Neural progenitor cell (in vitro differentiated cells): Measurements from ENCODE around the gene PKHD1. TPM values are rescaled to one million over a fixed set of nuclear protein-coding genes. Genes with fewer than 3 reads are reported as not detected.

ENCODE experiments used
- DNase-seq: peaks from one replicate; pipeline ENCODE4 v3.0.0-alpha.2; 2016; ENCODE audit warnings: low spot score
- H2AFZ ChIP-seq: fragments of 200-600 bp; sonication (generic); replicated peaks from 2 replicates; pipeline ENCODE4 v1.6.1; 2016; ENCODE audit warnings: antibody characterized with exemption
- H3F3A ChIP-seq: fragments of 200-600 bp; sonication (generic); 2 replicates; pipeline ENCODE4 v1.6.1; 2016; ENCODE audit warnings: antibody characterized with exemption, low read depth
- H3K27ac ChIP-seq: fragments of 200-600 bp; sonication (generic); 2 replicates; pipeline ENCODE4 v1.5.1; 2016; ENCODE audit warnings: mild to moderate bottlenecking
- H3K27me3 ChIP-seq: fragments of 200-600 bp; sonication (generic); 2 replicates; pipeline ENCODE4 v1.6.1; 2016; ENCODE audit warnings: mild to moderate bottlenecking, moderate library complexity
- H3K36me3 ChIP-seq: fragments of 200-600 bp; sonication (generic); 2 replicates; pipeline ENCODE4 v1.5.1; 2016
- H3K4me1 ChIP-seq: fragments of 200-600 bp; sonication (generic); 2 replicates; pipeline ENCODE4 v1.6.1; 2016; ENCODE audit warnings: mixed run types
- H3K4me2 ChIP-seq: fragments of 200-600 bp; sonication (generic); 2 replicates; pipeline ENCODE4 v1.6.1; 2016
- H3K4me3 ChIP-seq: fragments of 200-600 bp; sonication (generic); 2 replicates; pipeline ENCODE4 v1.5.1; 2016
- H3K79me2 ChIP-seq: fragments of 200-600 bp; sonication (generic); 2 replicates; pipeline ENCODE4 v1.6.1; 2016; ENCODE audit warnings: low read depth
- H3K9ac ChIP-seq: fragments of 200-600 bp; sonication (generic); 2 replicates; pipeline ENCODE4 v1.6.1; 2016
- H3K9me3 ChIP-seq: fragments of 200-600 bp; sonication (generic); 2 replicates; pipeline ENCODE4 v1.5.1; 2016; ENCODE audit warnings: low read depth
- H4K20me1 ChIP-seq: fragments of 200-600 bp; sonication (generic); 2 replicates; pipeline ENCODE4 v1.6.1; 2016; ENCODE audit warnings: low read depth
- H3K27ac Mint-ChIP-seq: 3 replicates; pipeline ENCODE4 v1.8.0; 2021; ENCODE audit warnings: mixed read lengths
- H3K27me3 Mint-ChIP-seq: 2 replicates; pipeline ENCODE4 v1.8.0; 2022; ENCODE audit warnings: low read depth, mild to moderate bottlenecking, inconsistent platforms, moderate library complexity, mixed read lengths; ENCODE audit not compliant: insufficient read depth
- H3K36me3 Mint-ChIP-seq: 3 replicates; pipeline ENCODE4 v1.8.0; 2021; ENCODE audit warnings: mixed read lengths
- H3K4me1 Mint-ChIP-seq: 3 replicates; pipeline ENCODE4 v1.8.0; 2021; ENCODE audit warnings: mixed read lengths
- H3K4me3 Mint-ChIP-seq: 3 replicates; pipeline ENCODE4 v1.8.0; 2021; ENCODE audit warnings: mild to moderate bottlenecking, moderate library complexity, mixed read lengths
- H3K9me3 Mint-ChIP-seq: 3 replicates; pipeline ENCODE4 v1.8.0; 2020; ENCODE audit warnings: mixed read lengths
- EZH2 ChIP-seq: fragments of 200-600 bp; sonication (generic); IDR thresholded peaks from 2 replicates; pipeline ENCODE4 v1.6.1; 2017; ENCODE audit warnings: antibody characterized with exemption, mild to moderate bottlenecking, moderate library complexity
- EZH2phosphoT487 ChIP-seq: fragments of 200-600 bp; sonication (generic); IDR thresholded peaks from 2 replicates; pipeline ENCODE4 v1.6.1; 2017; ENCODE audit warnings: antibody characterized with exemption
- total RNA-seq: library from RNA; depleted of rRNA; stranded (reverse); fragments of >200 nt; gene quantifications from 2 replicates; pipeline ENCODE4 v1.2.3, GENCODE V29; 2015; ENCODE audit warnings: low replicate concordance
- TF ChIP-seq, protein P1 (sequence below): fragments of 200-600 bp; sonication (generic); IDR thresholded peaks from 2 replicates; pipeline ENCODE4 v1.5.1; 2017; ENCODE audit warnings: antibody characterized with exemption, mild to moderate bottlenecking

The PKHD1 gene
- total RNA-seq, 1 donor from 2014 or later, result 0.04 TPM

- H3K4me1 Mint-ChIP-seq, result peaks cover 4% of the 10 kb centered on the region
- peaks cover 1% of the 10 kb centered on the region for H3K36me3 Mint-ChIP-seq
- peaks cover 2% of the 10 kb centered on the region for H3K27me3 Mint-ChIP-seq
- no peak for DNase-seq
- TF ChIP-seq EZH2 (no peak), EZH2phosphoT487 (no peak)
- TF ChIP-seq, protein P1, sequence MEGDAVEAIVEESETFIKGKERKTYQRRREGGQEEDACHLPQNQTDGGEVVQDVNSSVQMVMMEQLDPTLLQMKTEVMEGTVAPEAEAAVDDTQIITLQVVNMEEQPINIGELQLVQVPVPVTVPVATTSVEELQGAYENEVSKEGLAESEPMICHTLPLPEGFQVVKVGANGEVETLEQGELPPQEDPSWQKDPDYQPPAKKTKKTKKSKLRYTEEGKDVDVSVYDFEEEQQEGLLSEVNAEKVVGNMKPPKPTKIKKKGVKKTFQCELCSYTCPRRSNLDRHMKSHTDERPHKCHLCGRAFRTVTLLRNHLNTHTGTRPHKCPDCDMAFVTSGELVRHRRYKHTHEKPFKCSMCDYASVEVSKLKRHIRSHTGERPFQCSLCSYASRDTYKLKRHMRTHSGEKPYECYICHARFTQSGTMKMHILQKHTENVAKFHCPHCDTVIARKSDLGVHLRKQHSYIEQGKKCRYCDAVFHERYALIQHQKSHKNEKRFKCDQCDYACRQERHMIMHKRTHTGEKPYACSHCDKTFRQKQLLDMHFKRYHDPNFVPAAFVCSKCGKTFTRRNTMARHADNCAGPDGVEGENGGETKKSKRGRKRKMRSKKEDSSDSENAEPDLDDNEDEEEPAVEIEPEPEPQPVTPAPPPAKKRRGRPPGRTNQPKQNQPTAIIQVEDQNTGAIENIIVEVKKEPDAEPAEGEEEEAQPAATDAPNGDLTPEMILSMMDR, result no peak
- Histone ChIP-seq H3K9me3 (no peaks in the 10 kb centered on the region), H3K4me3 (no peak overlapping the region), H3K79me2 (no peaks in the 10 kb centered on the region), H3K4me1 (no peaks in the 10 kb centered on the region), H2AFZ (no peak overlapping the region), H3K27me3 (no peaks in the 10 kb centered on the region), H3K9ac (no peak overlapping the region), H3K36me3 (no peaks in the 10 kb centered on the region), H4K20me1 (no peaks in the 10 kb centered on the region), H3F3A (no peaks in the 10 kb centered on the region), H3K27ac (no peak overlapping the region), H3K4me2 (no peak overlapping the region)
- H3K4me3 Mint-ChIP-seq, result no peak overlapping the region
- H3K27ac Mint-ChIP-seq, result no peak overlapping the region
- H3K9me3 Mint-ChIP-seq, result no peaks in the 10 kb centered on the region
Observed at GRCh38 chr6:51711876-51712275, 375.5 kb downstream of the PKHD1 start.

DNA sequence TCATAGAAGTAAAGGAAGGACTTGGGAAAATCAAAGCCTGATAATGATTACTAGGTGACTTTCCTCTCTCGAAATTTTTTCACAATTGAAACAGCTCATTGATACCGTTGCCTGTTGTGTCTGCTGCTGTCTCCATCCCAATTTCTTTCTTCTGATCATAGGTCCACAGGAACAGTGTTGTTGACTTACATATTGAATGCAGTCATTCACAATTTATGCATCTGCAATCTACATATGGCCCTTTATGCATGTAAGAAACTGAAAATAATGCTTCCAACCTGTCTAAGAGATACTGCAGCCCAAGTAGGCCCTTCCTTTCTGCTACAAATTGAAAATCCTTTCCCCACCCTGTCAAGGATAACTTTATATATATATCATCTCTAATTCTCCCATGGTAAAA lies 381.3 kb downstream of the PKHD1 start:
- Histone ChIP-seq H3K4me2 (no peak overlapping the region), H3K36me3 (no peaks in the 10 kb centered on the region), H3K9me3 (no peaks in the 10 kb centered on the region), H3K9ac (no peak overlapping the region), H3K4me1 (no peaks in the 10 kb centered on the region), H2AFZ (no peak overlapping the region), H3K27me3 (no peaks in the 10 kb centered on the region), H3F3A (no peaks in the 10 kb centered on the region), H4K20me1 (no peaks in the 10 kb centered on the region), H3K4me3 (no peak overlapping the region), H3K27ac (no peak overlapping the region), H3K79me2 (no peaks in the 10 kb centered on the region)
- Mint-ChIP-seq H3K4me3 (no peak overlapping the region), H3K27me3 (peaks cover 2% of the 10 kb centered on the region), H3K4me1 (peaks cover under 1% of the 10 kb centered on the region), H3K9me3 (no peaks in the 10 kb centered on the region), H3K27ac (no peak overlapping the region), H3K36me3 (no peaks in the 10 kb centered on the region)
- no peak for DNase-seq
- no peak for TF ChIP-seq EZH2phosphoT487
- TF ChIP-seq, protein P1, result no peak
- TF ChIP-seq EZH2, result no peak

GRCh38 chr6:51704932-51705540 lies 382.4 kb downstream of the PKHD1 start:
- Mint-ChIP-seq H3K4me3 (no peak overlapping the region), H3K27ac (no peak overlapping the region), H3K9me3 (no peaks in the 10 kb centered on the region), H3K36me3 (no peaks in the 10 kb centered on the region), H3K27me3 (peaks cover 2% of the 10 kb centered on the region), H3K4me1 (no peaks in the 10 kb centered on the region)
- no peak overlapping the region for H3K4me2 ChIP-seq
- H3K27me3 ChIP-seq, result no peaks in the 10 kb centered on the region
- no peak overlapping the region for H2AFZ ChIP-seq
- TF ChIP-seq EZH2phosphoT487 (no peak), EZH2 (no peak)
- TF ChIP-seq, protein P1, result no peak
- no peak for DNase-seq
- no peak overlapping the region for H3K9ac ChIP-seq
- no peaks in the 10 kb centered on the region for H3K36me3 ChIP-seq
- H3K79me2 ChIP-seq, result no peaks in the 10 kb centered on the region
- no peaks in the 10 kb centered on the region for H3K4me1 ChIP-seq
- no peaks in the 10 kb centered on the region for H3K9me3 ChIP-seq
- H3K27ac ChIP-seq, result no peak overlapping the region
- no peaks in the 10 kb centered on the region for H3F3A ChIP-seq
- H3K4me3 ChIP-seq, result no peak overlapping the region
- no peaks in the 10 kb centered on the region for H4K20me1 ChIP-seq
